Heart left ventricle (tissue), 13 donors: ENCODE data around the gene NPC1L1.

ENCODE experiments used
- CTCF ChIP-seq, 12 donors: fragments of 200-600 bp; sonication (generic) in 4 of 12; IDR thresholded peaks; one replicate each; pipeline versions ENCODE4 v1.5.0 to v1.8.0; 2018 to 2022; ENCODE audit warnings: antibody characterized with exemption in 12 of 12, mild to moderate bottlenecking in 5 of 12
- POLR2A ChIP-seq, 2 donors: fragments of 450-650 bp; IDR thresholded peaks; one replicate each; pipeline ENCODE4 v1.6.1; 2017; ENCODE audit warnings: antibody characterized with exemption in 2 of 2, mild to moderate bottlenecking in 2 of 2, moderate library complexity in 2 of 2
- donor health status: ischemic (EF 13 %, LVEDD 7.1; RV severe dilation, severe dysfunction).
- donor health status: DM: no; HTN: yes; CAD: no.
- donor health status: DM: no; HTN: no; CAD: no.
- donor health status: ischemic (EF 25% LVEDD 6.9; RV normal size, moderate dysfunction).
- donor health status: ischemic (EF 25% LVEDD 5.7; RV mildly dilated, moderate dysfunction).
- donor health status: ischemic (EF 35%, LVEDD 5.7; RV mildly dilated, moderate dysfunction).
- donor health status: nonischemic (EF 11% LVEDD 7.7; RV severe dilation, severe dysfunction).
- donor health status: DM: yes; HTN: yes; CAD: no.
- donor health status: PGD.
- donor health status: ischemic (EF 29% LVEDD 5.4; RV normal size, mild dysfunction).
- donor health status: nonischemic (EF 23%, LVEDD 6.1; RV moderate dilation, normal function).

GRCh38 chr7:44574287-44574872 lies 33.2 kb upstream of the NPC1L1 start:
- TF ChIP-seq CTCF (IDR thresholded peaks at IDR 0.05) = no peak
- no peak for TF ChIP-seq POLR2A (IDR thresholded peaks at IDR 0.05)
